Spleen (tissue), 7 donors: ENCODE data around the gene HMCN2.

Experiments
- CTCF ChIP-seq, 11 experiments: fragments of 200-600 bp in 7 of 11; fragments of 450-650 bp in 4 of 11; sonication (generic) in 4 of 11; IDR thresholded peaks in 8 of 11; conservative IDR thresholded peaks in 3 of 11; 1 replicate in 7 of 11; 2 replicates in 4 of 11; pipeline versions ENCODE4 v1.4.0 to v1.8.0; 2016 to 2021; ENCODE audit warnings: antibody characterized with exemption in 11 of 11, inconsistent platforms in 4 of 11, mild to moderate bottlenecking in 1 of 11
- POLR2A ChIP-seq, 3 donors: fragments of 450-650 bp; IDR thresholded peaks; one replicate each; pipeline ENCODE4 v1.5.1; 2017; ENCODE audit warnings: antibody characterized with exemption in 3 of 3, mild to moderate bottlenecking in 1 of 3
- POLR2AphosphoS5 ChIP-seq, 3 donors: sonication (generic); formaldehyde crosslinking; IDR thresholded peaks; one replicate each; pipeline ENCODE4 v1.5.1; 2017; ENCODE audit warnings: antibody characterized with exemption in 3 of 3
- donor health status: DM: no; HTN: no; CAD: no; lungs with moderate emphysema.
- donor health status: DM: no; HTN: no; CAD: no.
- donor health status: DM: no; HTN: no; CAD: no.

GRCh38 chr9:130372057-130372456 is 106.5 kb downstream of the HMCN2 start:
- TF ChIP-seq CTCF (IDR thresholded peaks at IDR 0.05 in 8 of 11, conservative IDR thresholded peaks at IDR 0.05 in 3 of 11) (no peak), POLR2A (IDR thresholded peaks at IDR 0.05) (no peak), POLR2AphosphoS5 (IDR thresholded peaks at IDR 0.05) (no peak)
